ENCODE data around the gene OLA1. TPM values are rescaled to one million over a fixed set of nuclear protein-coding genes. Genes with fewer than 3 reads are reported as not detected.

OLA1 gene
- total and polyA plus RNA-seq, 9 of the 15 experiments (the other 6 are each of a cell fraction or from before 2014, with no cell fraction given), result 208 to 353 (median 225) TPM

- TF ChIP-seq PHF8 (IDR thresholded peaks at IDR 0.05; ENCODE audit: borderline replicate concordance, low read length), result no peak
- TF ChIP-seq GABPB2 (CRISPR knock-in tag; conservative IDR thresholded peaks at IDR 0.05), result no peak
- TF ChIP-seq ZNF395 (CRISPR knock-in tag; IDR thresholded peaks at IDR 0.05), result no peak
Measured at GRCh38 chr2:174181368-174181767, 67.0 kb downstream of the OLA1 start (continued).

GRCh38 chr2:174180726-174181236 lies 67.6 kb downstream of the OLA1 start:
- no peaks in the 10 kb centered on the region for H3K9me3 ChIP-seq (replicated peaks; ENCODE audit: control insufficient read depth, insufficient read depth, low read depth, low read length)
- in situ Hi-C loops (cut with MboI), result no loop called here
- no peak for TF ChIP-seq NR2C2 (CRISPR knock-in tag; IDR thresholded peaks at IDR 0.05)
- 0 out of 2 replicates have a peak, but pooled peaks have one; percentile 3 for TF ChIP-seq NR2C2 (tag; IDR thresholded peaks at IDR 0.05)
- TF ChIP-seq ZNF589 (CRISPR knock-in tag; IDR thresholded peaks at IDR 0.05; ENCODE audit: low read depth), result no peak
- no peak for TF ChIP-seq ZBTB34 (CRISPR knock-in tag; IDR thresholded peaks at IDR 0.05)
- no peak for TF ChIP-seq NFYB (IDR thresholded peaks at IDR 0.05; ENCODE audit: extremely low read depth, insufficient read length)
- TF ChIP-seq FOSL1 (tag; conservative IDR thresholded peaks at IDR 0.05), result no peak
- TF ChIP-seq BRD4 (IDR thresholded peaks at IDR 0.05), result no peak
- no peak for TF ChIP-seq CHD4 (IDR thresholded peaks at IDR 0.05; ENCODE audit: insufficient read depth, insufficient replicate concordance, low read depth, low read length, poor library complexity, severe bottlenecking)
- DNase-seq (ENCODE audit: extremely low read depth in 1 of 4, low spot score in 3 of 4) (no peak), ATAC-seq (no peak), FAIRE-seq (no peak)
- H3K4me3 ChIP-seq, result no peak overlapping the region
- peaks cover 0 to 9% of the 10 kb centered on the region in 2 experiments; a peak in 2 of 5 replicates for H3K4me1 ChIP-seq (replicated peaks in 1 of 2; ENCODE audit: control insufficient read depth in 2 of 2, insufficient read depth in 2 of 2, low read length in 2 of 2)
- H3K9me1 ChIP-seq (ENCODE audit: control insufficient read depth, insufficient read depth, low read length), result no peaks in the 10 kb centered on the region
- ChIA-PET POLR2A (no interaction called here), CTCF (ENCODE audit: low intra/inter-chr PET ratio) (no interaction called here)
- H3K79me2 ChIP-seq (ENCODE audit: control insufficient read depth, insufficient read depth, low read length), result peaks cover 75% of the 10 kb centered on the region
- H3K27me3 ChIP-seq (ENCODE audit: control insufficient read depth in 2 of 2, insufficient read depth in 2 of 2, low read length in 2 of 2), result no peaks in the 10 kb centered on the region
- H4K20me1 ChIP-seq (replicated peaks; ENCODE audit: control insufficient read depth, insufficient read depth, low read length), result no peaks in the 10 kb centered on the region; the same call in none of the 2 replicates
- peaks cover 16% of the 10 kb centered on the region for H3K36me3 ChIP-seq (ENCODE audit: control insufficient read depth, insufficient read depth, low read length)
- H3K4me2 ChIP-seq (ENCODE audit: insufficient read depth, low read length), result no peak overlapping the region
- no TSS peak for BruUV-seq (replicated peaks)
- H3K9ac ChIP-seq (ENCODE audit: insufficient read depth in 1 of 2, low read depth in 2 of 2, low read length in 2 of 2), result no peak overlapping the region
- intact Hi-C loops (cut with micrococcal nuclease), result no loop called here
- H3K27ac ChIP-seq (ENCODE audit: extremely low read depth, low read depth, low read length), result peak overlapping the region; percentile 1; the same call in 1 of the 3 replicates
- H2AFZ ChIP-seq (ENCODE audit: low read depth, low read length), result no peak overlapping the region

Measured in K562 (cell line).